ENCODE measurements around the gene NR2F6. TPM values are rescaled to one million over a fixed set of nuclear protein-coding genes. Genes with fewer than 3 reads are reported as not detected.
A peak's percentile ranks its signal among the peaks of the same experiment; 100 is the strongest.

The NR2F6 gene
- total RNA-seq, 1 donor from 2014 or later = 122 TPM

- no peak for TF ChIP-seq CTCF (conservative IDR thresholded peaks at IDR 0.05; ENCODE audit: low read depth, low read length)
- DNase-seq (ENCODE audit: low read depth) = no peak
- H3K4me3 ChIP-seq (ENCODE audit: low read depth, low read length) = peak overlapping the region; percentile 73
These were observed 1.7 kb downstream of the NR2F6 start for GRCh38 chr19:17243830-17244617.

- peak overlapping the region; percentile 73 for H3K4me3 ChIP-seq (ENCODE audit: low read depth, low read length)
- DNase-seq (ENCODE audit: low read depth) = no peak
- TF ChIP-seq CTCF (conservative IDR thresholded peaks at IDR 0.05; ENCODE audit: low read depth, low read length) = no peak
These were observed 2.4 kb downstream of the NR2F6 start for GRCh38 chr19:17243211-17243829.

DNA sequence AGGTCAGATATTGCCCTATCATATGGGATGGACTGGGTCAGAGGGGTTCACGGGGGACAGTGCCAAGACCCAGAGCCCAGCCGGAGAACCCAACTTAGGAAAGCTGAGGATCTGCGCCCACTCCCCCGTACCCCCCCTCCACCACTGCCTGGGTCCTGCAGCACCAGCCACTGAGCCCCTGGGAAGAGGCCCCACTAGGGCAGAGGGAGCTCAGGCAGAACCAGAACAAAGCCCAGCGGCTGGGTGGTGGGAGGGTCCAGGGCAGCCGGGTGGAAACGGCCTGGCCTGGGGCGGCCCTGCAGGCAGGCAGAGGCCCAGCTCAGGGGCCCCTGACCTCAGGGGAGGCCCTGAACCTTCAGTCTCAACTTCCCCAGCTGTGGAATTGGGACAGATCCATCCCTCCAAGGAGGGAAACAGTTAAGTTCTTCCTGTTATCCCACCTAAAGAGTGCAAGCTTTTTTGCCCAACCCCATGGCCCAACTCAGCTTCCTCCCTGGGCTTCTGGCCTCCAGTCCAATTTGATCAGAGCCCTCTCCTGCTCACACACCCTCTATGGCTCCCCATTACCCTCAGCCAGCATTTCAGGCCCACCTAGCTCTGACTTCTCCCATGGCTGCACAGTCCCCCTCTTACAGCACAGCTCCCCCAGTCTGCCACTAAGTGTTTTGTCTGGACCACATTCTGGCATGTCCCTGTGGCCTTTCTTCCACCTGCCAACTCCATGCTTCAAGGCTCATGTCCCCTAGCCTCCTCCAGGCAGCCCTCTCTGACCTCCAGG is 3.1 kb downstream of the NR2F6 start:
- peak overlapping the region; percentile 73 for H3K4me3 ChIP-seq (ENCODE audit: low read depth, low read length)
- no peak for DNase-seq (ENCODE audit: low read depth)
- TF ChIP-seq CTCF (conservative IDR thresholded peaks at IDR 0.05; ENCODE audit: low read depth, low read length) = no peak

DNA sequence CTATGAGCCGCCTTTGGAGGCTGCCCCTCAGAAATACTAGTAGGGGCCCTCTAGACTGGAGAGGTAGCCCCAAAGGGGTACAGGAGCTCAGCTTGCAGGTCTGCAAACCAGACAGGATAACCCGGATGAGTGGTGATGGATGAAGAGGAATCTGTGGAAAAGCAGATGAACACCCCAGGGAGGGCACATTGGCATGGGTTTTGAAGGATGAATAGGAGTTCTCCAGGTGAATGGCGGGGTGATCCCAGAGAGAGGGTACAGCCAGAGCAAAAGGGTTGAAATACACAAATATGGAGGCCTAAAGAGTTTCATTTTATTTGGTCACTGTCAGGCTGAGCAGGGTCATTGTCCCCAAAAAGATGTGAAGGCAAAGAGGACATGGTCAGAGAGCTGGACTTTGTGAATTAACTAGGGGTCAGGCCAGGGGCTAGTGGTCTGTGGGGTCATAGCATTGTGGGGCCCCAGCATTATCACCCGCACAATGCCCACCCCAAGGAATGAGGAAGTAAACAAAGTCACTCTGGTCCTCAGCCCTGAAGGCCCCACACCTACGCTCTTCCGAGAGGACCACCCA is 4.8 kb downstream of the NR2F6 start:
- no peak for TF ChIP-seq CTCF (conservative IDR thresholded peaks at IDR 0.05; ENCODE audit: low read depth, low read length)

DNA sequence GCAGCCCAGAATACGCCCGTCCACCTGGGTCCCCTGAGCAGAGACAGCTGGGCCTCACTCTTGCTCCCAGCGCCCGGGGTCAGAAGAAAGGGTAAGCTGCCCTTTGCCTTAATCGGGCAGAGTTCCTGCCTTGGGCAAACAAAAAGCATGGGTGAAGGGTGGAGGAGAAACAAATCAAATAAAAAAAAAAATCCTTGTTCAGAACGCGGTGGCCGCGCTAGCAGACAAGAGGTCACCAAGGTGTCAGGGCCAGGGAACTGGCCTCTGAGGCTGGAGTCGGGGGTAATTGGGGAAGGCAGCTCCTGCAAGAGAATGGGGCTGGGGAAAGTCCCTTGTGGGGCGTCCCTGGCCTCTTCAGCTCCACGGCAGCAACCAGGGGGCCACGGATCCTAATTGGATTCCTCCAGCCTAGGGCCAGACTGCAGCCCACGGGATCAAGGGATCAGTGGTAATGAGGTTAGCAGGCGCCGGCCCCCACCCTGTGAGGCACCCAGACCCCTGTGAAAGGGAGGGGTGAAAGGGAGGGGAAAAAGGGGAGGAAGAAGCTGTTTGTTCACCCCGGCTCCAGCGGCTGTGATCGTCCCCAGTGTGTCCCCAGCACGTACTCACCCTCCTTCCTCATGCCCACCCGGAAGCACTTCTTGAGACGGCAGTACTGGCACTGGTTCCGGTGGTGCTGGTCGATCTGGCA is 5.5 kb downstream of the NR2F6 start:
- DNase-seq (ENCODE audit: low read depth) = no peak
- no peak for TF ChIP-seq CTCF (conservative IDR thresholded peaks at IDR 0.05; ENCODE audit: low read depth, low read length)
- no peak overlapping the region for H3K4me3 ChIP-seq (ENCODE audit: low read depth, low read length)

More for the DNA sequence above, 4.8 kb downstream of the NR2F6 start:
- no peak for DNase-seq (ENCODE audit: low read depth)
- no peak overlapping the region for H3K4me3 ChIP-seq (ENCODE audit: low read depth, low read length)
